DLD1 (cell line): ENCODE data around the gene ARHGEF33.

Experiments
- in situ Hi-C: cut with HindIII; loops from 2 replicates; pipeline ENCODE4 v1.10.0; 2017; ENCODE audit warnings: low sequenced_read_pairs

ARHGEF33 gene

DNA sequence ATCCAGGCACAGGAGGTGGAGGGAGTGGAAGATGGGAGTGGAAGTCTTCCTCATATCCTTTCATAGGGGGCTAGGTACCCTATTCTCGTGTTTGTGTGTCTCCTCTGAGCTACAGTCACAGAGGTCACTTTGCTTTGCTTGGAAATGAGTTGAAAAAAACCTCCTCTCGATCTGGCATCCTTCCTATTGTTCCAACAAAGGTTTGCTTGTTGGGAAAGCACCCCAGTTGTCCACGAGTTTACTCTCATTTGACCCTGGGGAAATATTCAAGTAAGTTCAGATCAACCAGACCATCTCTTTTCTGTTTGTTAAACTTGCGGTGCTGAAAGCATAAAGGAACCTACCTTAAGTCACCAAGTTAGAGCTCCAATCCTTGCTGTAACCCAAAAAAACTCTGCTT lies 59.3 kb downstream of the ARHGEF33 start:
- in situ Hi-C loops: loop anchor here (5.0 to 25.0 kb wide), 2 partner anchors 103 to 263 kb away; no protein-coding TSS in a partner anchor

DNA sequence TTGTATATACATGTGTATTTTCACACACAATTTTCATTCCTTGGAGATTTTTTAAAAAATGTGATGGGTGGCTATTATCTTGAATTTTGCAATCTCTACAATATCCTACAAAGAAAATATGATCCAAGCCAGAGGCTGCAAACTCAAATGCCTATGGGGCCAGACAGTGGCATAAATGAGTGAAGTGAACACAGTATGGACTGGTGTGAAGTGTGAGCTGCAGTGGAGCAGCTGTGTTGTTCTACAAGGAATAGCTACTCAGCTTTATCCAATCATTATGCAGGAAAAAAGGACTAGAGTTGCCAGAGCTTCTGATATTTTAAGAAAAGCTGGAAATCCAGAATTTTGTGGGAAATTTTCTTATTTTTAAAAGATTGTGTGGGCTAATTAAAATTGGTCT lies 62.1 kb downstream of the ARHGEF33 start:
- in situ Hi-C loops: no loop called here

DNA sequence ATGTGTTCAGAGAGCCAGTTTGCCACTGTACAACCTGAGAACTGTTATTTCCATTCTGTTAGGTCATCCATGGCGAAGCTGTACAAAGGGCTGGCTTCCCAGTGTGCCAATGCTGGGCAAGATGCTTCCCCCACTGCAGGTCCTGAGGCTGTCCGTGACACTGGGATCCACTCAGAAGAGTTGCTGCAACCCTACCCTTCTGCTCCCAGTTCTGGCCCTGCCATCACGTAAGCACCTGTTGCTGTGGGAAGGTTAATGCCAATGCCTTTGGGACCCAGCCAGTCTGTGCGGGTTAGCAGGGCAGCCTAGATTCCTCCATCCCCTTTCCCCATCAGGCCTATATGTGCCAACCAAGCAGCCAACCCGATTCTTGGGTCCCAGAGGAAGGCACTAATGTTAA lies 68.3 kb downstream of the ARHGEF33 start:
- in situ Hi-C loops: no loop called here

DNA sequence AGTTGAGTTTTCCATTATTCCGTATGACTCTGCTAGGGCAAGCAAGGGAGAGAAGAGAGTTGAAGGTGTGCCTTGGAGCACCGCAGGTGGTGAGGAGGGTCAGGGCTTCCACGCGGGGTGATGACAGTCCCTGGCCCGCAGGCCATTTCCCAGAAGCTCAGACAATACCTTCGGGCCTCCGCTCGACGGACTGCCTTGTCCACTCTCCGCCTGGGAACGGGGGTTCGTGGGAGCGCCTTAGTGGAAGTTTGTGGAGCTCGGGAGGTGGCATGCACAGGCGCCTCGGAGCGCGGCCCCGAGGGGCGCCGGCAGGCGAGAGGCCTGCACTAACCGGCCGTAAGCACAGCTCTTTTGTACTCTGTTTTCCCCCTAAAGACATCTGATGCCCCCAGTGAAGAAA lies 69.8 kb downstream of the ARHGEF33 start:
- in situ Hi-C loops: no loop called here

DNA sequence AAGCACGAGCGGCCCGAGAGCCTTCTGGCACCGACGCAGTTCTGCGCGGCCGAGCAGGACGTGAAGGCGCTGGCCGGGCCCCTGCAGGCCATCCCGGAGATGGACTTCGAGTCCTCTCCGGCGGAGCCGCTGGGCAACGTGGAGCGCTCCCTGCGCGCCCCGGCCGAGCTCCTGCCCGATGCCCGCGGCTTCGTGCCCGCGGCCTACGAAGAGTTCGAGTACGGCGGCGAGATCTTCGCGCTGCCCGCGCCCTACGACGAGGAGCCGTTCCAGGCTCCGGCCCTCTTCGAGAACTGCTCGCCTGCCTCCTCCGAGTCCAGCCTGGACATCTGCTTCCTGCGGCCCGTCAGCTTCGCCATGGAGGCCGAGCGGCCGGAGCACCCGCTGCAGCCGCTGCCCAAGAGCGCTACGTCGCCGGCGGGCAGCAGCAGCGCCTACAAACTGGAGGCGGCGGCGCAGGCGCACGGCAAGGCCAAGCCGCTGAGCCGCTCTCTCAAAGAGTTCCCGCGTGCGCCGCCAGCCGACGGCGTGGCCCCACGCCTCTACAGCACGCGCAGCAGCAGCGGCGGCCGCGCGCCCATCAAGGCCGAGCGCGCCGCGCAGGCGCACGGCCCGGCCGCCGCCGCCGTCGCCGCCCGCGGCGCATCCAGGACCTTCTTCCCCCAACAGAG lies 70.4 kb downstream of the ARHGEF33 start:
- in situ Hi-C loops: no loop called here

DNA sequence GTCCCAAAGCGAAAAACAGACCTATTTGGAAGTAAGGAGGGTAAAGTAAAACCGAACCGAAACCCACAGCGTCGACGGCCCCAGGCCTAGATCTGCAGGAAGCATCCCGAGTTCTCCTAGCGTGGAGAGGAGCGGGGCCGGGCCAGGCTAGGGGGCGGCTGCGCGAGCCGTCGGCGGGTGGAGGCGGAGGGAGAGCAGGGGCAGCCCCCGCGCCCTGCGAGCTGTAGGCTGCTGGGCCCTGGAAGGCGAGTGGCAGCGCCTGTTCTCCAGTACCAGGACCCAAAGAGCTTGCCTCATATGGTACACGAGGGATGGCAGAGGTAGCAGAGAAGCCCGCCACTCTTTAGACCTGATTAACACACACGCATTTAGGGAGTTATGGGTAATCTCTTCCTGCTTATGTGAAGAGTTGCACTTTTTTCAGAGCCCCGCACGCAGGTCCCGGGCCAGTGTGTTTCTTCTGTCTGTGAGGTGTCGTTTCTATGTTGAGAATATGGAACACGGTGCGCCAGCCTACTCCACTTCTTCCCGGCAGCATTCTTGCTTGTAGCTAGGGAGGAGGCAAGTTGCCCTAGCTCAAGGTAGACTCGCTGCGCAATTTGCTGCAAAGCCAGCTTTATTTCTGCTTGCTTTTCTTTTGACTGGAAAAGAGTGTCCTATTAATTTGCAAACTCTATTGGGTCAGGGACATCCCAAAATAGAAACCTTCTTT lies 71.1 kb downstream of the ARHGEF33 start:
- in situ Hi-C loops: no loop called here

DNA sequence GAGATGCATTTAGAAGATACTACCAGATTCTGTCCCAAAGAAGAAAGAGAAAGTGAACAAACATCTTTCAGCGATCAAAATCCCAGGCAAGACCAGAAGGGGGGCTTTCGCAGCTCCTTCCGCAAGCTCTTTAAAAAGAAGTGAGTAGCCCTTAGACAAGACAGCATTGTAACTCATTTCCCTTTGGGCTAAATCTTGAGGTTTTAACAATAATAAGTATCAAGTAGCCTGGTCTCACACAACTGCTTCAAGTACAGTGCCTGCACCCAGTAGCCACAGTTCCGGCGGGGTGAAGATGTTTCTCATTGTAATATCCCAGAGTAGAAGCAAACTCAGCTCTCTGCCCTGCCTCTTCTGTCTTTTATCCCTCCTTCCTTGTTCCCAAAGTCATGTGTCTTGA lies 76.3 kb downstream of the ARHGEF33 start:
- in situ Hi-C loops: no loop called here

DNA sequence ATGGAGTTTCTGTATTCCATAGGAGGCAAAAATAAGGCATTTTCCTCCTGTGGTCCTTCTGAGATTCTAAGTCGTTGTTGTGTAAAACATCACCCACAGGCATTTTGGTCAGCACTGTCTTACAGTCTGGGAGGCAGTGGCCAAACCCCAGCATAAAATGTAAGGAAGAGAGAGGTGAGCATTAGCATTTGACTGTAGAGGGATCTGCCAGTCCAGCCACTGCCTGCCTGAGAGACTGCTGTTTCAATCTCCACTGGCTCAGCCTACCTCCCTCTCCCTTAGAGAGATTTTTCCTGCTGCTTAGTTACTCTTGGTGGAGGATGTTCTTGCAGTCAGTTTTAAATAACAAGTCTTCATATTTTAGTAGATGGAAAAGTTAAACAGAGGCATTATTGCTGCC lies 77.0 kb downstream of the ARHGEF33 start:
- in situ Hi-C loops: no loop called here

DNA sequence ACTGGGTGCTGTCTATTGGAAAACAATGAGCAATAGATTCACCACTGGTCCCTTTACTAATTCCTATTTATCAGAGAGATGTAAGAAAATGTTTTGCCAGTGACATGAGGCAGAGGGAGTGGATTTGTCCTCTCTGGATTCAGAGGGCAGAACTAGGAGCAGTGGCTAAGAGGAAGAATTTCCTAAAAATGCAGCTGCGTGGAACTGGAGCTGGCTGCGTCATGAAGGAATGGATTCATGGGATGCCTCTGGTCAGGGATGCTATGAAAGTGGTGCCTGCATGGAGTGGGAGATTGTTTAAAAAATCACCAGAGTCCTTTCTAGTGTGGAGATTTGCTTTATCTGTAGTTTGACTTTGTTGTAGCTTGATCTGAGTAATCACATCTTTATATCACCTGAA lies 78.3 kb downstream of the ARHGEF33 start:
- in situ Hi-C loops: no loop called here

DNA sequence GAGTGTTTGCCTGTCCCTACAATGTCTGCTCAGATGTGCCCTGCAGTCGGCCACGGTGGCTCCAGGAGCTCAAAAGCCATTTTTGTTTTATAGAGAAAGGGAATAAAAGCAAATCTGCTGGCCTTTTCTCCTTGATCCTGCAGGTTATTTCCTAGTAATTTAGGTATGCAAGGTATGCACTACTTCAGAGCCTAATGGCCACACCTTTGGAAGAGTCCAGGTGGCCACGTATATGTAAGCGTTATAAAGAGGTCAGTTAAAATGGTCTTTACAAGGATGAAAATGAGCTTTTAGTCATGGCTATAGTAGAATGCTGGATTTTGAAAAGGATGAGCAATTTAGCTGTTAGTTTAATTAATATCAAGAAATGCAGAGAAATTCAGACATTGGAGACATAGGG lies 81.7 kb downstream of the ARHGEF33 start:
- in situ Hi-C loops: no loop called here

DNA sequence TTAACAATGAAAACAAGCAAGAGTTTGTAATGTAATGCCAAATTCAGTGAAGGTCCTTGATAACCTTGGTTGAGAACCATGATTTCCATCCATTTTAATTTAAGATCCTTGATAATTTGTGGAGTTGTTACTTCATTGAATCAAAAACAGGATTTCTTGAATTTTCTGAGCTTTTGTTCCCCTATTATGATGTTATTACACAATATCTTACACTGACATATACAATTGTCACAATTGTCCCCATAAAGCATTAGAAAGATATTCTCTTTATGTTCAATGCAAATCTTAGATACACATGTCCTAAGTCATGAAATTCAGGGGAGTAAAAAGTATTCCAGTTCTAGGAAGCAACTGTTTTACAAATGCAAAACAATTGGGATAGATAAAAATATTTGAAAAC lies 83.6 kb downstream of the ARHGEF33 start:
- in situ Hi-C loops: no loop called here

DNA sequence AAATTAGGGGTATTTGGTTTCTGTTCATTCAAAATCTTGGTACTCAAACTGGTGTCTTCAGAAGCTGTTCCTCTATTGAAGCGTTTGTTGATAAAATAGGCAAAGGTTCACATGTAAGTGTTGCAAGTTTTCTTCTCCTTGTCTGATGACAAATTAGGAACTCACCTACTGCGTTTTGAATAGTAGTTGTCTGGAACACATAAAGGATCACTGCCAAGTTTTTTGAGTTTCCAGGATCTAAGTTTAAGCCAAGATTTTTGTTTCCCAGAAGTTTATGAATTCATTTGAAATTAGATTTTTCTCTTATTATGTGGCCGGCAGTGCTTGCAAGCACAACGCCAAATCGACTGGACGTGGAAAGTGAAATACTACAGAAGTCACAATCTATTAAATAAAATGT lies 85.4 kb downstream of the ARHGEF33 start:
- in situ Hi-C loops: no loop called here

DNA sequence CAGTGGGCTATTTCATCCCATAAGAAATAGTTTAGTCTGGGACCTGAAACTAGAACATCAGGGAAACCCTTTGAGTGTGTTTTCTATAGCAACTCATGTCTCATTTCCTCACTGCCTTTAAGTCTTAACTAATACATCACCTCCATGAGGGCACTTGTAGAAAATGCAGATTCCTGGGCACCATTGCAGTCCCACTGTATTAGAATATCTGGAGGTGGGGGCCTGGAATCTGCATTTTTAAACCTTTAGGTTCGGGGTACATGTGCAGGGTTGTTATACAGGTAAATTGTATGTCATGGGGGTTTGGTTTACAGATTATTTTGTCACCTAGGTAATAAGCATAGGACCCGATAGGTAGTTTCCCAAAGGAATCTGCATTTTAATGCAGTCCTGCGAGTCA lies 87.4 kb downstream of the ARHGEF33 start:
- in situ Hi-C loops: no loop called here

DNA sequence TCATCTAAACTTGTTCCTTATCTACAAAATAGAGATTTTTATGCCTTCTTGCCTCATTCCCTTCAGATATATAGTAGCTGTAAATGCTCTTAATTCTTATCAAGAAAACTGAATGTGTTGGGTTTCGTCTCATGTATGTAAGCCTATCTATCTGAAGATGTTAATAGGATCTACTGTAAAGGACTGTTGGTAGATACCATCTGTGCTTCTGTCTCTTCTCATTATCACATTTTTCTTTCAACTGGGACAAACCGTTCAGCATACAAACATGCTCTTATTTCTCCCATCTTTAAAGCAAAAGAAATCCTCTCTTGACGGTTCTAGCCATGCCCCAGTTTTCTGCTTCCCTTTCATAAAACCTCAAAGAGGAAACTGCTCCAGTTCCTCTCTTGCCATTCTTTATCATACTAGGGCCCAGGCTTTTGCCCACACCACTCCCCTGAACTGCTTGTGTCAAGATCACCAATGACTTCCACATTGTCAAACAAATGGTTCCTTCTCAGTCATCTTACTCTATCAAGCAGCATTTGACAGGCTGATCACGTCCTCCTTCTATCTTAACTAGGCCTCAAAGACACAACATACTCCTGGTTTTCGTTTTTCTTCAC lies 88.7 kb downstream of the ARHGEF33 start:
- in situ Hi-C loops: no loop called here

DNA sequence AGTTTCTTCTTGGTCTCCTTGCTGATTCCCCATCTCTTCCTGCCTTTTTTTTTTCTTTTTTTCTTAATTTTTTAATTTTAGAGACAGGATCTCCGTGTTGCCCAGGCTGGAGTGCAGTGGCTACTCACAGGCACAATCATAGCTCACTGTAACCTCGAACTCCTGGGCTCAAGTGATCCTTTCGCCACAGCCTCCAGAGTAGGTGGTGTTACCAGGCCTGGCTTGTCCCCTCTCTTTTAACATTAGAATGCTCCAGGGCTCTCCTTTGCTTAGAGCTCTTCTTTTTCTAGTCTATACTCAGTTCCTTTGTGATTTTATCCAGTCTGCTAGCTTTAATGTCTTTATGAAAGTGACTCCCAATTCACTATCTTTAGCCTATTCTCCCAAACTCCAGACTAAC lies 89.2 kb downstream of the ARHGEF33 start:
- in situ Hi-C loops: no loop called here

DNA sequence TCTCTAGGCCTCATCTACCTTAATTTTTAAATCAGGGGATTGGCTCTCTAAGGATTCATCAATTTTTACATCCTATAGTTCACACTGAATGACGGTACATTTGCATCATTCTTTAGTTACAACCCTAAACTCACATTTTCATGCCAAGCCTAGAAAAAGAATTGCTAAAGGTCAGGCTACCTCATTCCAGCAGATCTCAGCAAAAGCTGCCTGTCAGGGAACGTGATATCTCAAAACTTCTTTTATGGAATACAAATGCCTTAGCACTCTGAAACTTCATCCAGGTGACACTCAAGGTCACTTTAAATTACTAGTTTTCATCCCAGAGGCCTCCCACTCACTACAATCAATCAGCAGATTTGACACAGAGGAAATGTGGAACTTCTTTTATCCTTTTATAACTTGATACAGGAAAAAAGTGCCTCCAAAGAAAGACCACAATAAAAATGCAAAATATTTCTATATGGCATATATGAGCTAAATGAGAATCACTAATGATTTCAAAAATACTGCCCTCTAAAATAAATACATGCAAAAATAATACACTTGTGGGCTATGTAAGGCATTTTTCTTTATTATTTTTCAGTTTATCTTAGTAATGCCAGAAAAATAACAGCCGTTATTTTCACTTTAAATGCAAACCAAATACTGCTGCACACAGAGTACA lies 91.5 kb downstream of the ARHGEF33 start:
- in situ Hi-C loops: no loop called here

DNA sequence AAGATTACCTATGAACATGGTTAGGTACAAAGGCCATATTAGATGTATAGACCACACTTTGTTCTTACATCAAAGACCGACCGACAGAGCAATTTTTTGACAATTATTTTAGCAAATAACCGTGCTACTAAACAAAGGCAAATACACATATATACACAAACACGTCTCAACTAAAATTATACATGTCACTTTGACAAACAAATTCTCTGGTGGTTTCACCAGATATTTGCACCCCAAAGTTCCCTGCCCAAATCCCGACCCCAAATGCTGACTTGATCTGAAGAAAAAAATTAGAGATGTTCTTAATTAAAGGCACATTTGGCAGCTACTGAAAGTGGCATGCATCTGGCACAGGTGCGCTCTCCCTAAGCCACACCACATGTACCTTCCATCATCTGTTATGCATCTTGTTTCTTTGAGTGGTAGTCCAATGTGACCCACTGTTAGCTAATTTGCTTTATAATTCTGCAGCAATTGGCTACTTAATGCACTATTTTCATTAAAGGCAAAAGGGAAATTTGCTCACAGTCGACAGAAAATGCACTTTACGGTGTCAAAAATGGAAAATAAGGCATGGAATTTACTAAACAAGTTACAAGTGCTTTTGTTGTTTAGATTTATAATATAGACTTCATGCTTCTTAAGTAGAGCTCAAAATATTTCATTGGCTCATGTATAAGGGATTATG lies 92.1 kb downstream of the ARHGEF33 start:
- in situ Hi-C loops: no loop called here

DNA sequence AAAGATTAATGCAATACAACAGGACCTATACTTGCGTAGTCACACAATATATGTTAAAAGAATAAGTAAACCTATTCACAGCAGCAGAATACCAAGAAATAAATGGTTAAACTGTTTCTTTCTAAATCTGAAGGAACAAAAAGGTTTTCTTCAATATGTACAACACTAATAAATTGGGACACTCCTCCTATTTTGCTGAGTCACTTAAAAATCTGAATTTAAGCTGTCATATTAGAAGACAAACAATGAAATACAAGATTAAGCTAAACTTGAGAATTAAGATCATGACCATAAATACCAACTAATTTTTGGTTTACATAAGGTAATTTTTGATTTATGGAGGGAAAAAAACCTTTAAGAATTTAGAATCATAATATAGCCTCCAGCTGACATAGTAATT lies 92.8 kb downstream of the ARHGEF33 start:
- in situ Hi-C loops: no loop called here

DNA sequence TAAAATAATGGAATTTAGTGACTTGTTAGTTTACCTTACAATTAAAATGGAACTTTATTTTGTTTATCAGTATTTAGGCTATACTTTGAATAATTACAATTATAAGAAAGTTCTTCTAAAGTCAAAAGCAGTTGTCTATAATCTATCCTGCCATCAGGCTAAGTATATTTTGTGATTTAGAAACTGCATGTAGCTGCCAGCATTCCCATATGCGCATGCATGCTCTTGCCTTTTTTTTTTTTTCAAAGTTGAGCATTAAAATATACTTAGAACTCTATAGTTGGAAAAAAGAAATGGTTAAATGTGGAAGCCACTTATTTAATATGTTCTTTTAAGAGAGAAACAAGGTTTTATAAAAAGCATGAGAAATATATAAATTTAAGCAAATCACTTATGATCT lies 99.0 kb downstream of the ARHGEF33 start:
- in situ Hi-C loops: no loop called here

DNA sequence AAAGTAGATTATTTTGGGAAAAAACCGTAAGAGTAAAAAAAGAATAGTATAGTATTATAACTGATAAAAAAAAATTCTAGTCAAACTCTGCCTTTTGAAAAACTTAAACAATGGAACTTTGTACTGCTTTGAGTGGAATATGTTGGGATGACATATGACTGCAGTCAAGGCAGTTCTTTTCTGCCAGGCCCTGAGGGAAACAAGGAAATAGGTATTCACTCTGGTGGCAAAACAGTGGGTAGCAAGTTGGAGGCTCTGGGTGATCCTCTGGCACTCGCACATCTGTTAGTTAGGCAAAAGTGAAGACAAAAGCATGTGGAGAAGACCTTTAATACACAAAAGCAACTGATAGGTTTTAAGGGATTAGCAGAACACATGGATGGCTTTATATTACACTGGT lies 102.2 kb downstream of the ARHGEF33 start:
- in situ Hi-C loops: no loop called here

DNA sequence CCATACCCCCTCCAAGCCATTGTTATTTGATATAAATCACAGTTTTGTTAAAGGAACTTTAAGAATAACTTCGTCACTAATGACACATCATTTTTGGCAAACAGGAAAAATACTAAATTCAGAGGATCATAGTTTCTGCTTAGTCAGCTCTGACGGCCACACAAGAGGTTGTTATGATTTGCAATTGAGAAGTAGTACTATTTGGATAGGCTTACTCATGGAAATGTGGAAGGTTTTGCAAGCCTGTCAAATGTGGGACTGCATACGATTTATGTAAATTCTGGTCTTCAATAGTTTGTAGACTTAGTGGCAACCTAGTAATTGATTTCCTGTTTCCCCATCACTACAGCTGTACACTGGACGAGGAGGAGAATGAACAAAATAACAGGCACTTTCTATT lies 108.1 kb downstream of the ARHGEF33 start:
- in situ Hi-C loops: no loop called here
